ENCODE data around the gene PFN3. TPM values are rescaled to one million over a fixed set of nuclear protein-coding genes. Genes with fewer than 3 reads are reported as not detected.

The PFN3 gene
- total RNA-seq, 1 experiment from 2014 or later, result not detected

GRCh38 chr5:177412603-177413233 lies 12.3 kb upstream of the PFN3 start:
- DNase-seq, result no peak
- Mint-ChIP-seq H3K27me3 (ENCODE audit: insufficient read depth, unreplicated experiment) (no peaks in the 10 kb centered on the region), H3K27ac (ENCODE audit: unreplicated experiment) (no peak overlapping the region), H3K36me3 (ENCODE audit: insufficient read depth, unreplicated experiment) (peaks cover 4% of the 10 kb centered on the region), H3K9me3 (ENCODE audit: unreplicated experiment) (no peaks in the 10 kb centered on the region), H3K4me1 (ENCODE audit: low read depth, unreplicated experiment) (no peaks in the 10 kb centered on the region), H3K4me3 (ENCODE audit: unreplicated experiment) (no peak overlapping the region)
- BruUV-seq (replicated peaks), result no TSS peak
- POLR2A ChIA-PET, result no interaction called here
- no peaks in the 10 kb centered on the region for H3K36me3 ChIP-seq (ENCODE audit: control insufficient read depth, insufficient read depth, low read length)
- H3K9me3 ChIP-seq, result no peaks in the 10 kb centered on the region
- no peaks in the 10 kb centered on the region for H3K27me3 ChIP-seq (replicated peaks; ENCODE audit: control insufficient read depth, insufficient read depth, low read length)
- intact Hi-C loops (cut with micrococcal nuclease; ENCODE audit: unreplicated experiment), result no loop called here
- CTCF ChIA-PET, result interaction anchor here (0.6 kb wide), 1 partner anchor 17 kb away, joined by 3 read pairs; no protein-coding TSS in a partner anchor
- no peaks in the 10 kb centered on the region for H3K4me1 ChIP-seq
- H3K4me3 ChIP-seq (ENCODE audit: low read depth, low read length), result no peak overlapping the region
- no peak for TF ChIP-seq CTCF (IDR thresholded peaks at IDR 0.05; ENCODE audit: insufficient read depth in 1 of 2, low read depth in 1 of 2, low read length in 1 of 2, severe bottlenecking in 1 of 2, unreplicated experiment in 1 of 2)

- no peak overlapping the region for H3K27ac Mint-ChIP-seq (ENCODE audit: unreplicated experiment)
- peaks cover 4% of the 10 kb centered on the region for H3K36me3 Mint-ChIP-seq (ENCODE audit: insufficient read depth, unreplicated experiment)
- intact Hi-C loops (cut with micrococcal nuclease; ENCODE audit: unreplicated experiment), result no loop called here
- TF ChIP-seq CTCF (IDR thresholded peaks at IDR 0.05; ENCODE audit: insufficient read depth in 1 of 2, low read depth in 1 of 2, low read length in 1 of 2, severe bottlenecking in 1 of 2, unreplicated experiment in 1 of 2), result no peak
- Histone ChIP-seq H3K4me1 (no peaks in the 10 kb centered on the region), H3K9me3 (no peaks in the 10 kb centered on the region), H3K4me3 (ENCODE audit: low read depth, low read length) (no peak overlapping the region), H3K36me3 (ENCODE audit: control insufficient read depth, insufficient read depth, low read length) (no peaks in the 10 kb centered on the region), H3K27me3 (replicated peaks; ENCODE audit: control insufficient read depth, insufficient read depth, low read length) (no peaks in the 10 kb centered on the region)
- H3K27me3 Mint-ChIP-seq (ENCODE audit: insufficient read depth, unreplicated experiment), result no peaks in the 10 kb centered on the region
- DNase-seq, result no peak
- H3K4me3 Mint-ChIP-seq (ENCODE audit: unreplicated experiment), result no peak overlapping the region
- no TSS peak for BruUV-seq (replicated peaks)
- H3K4me1 Mint-ChIP-seq (ENCODE audit: low read depth, unreplicated experiment), result no peaks in the 10 kb centered on the region
- CTCF ChIA-PET, result no interaction called here
- H3K9me3 Mint-ChIP-seq (ENCODE audit: unreplicated experiment), result no peaks in the 10 kb centered on the region
- POLR2A ChIA-PET, result no interaction called here
Observed at GRCh38 chr5:177410575-177410974, 10.1 kb upstream of the PFN3 start.

GRCh38 chr5:177409043-177409801 lies 8.8 kb upstream of the PFN3 start, which contains the start of gene F12:
Gene F12 (minus strand): TSS chr5:177409564. CDS start chr5:177409527, 37 bp downstream.
- TF ChIP-seq CTCF (IDR thresholded peaks at IDR 0.05; ENCODE audit: insufficient read depth in 1 of 2, low read depth in 1 of 2, low read length in 1 of 2, severe bottlenecking in 1 of 2, unreplicated experiment in 1 of 2), result no peak

More at GRCh38 chr5:177409043-177409801, 8.8 kb upstream of the PFN3 start, which contains the start of gene F12:
- no peak within 1 kb of the TSS for H3K4me3 Mint-ChIP-seq (ENCODE audit: unreplicated experiment)
- no peak within 1 kb of the TSS for H3K27ac Mint-ChIP-seq (ENCODE audit: unreplicated experiment)
- BruUV-seq (replicated peaks), result no TSS peak
- no peaks in the 10 kb centered on the region for H3K36me3 ChIP-seq (ENCODE audit: control insufficient read depth, insufficient read depth, low read length)
- ChIA-PET CTCF (interaction anchor here (0.7 to 1.3 kb wide), 4 partner anchors 46 to 297 kb away, joined by 3 to 4 read pairs (median 3); no protein-coding TSS in a partner anchor), POLR2A (no interaction called here)
- DNase-seq, result no peak
- intact Hi-C loops (cut with micrococcal nuclease; ENCODE audit: unreplicated experiment), result no loop called here
- H3K4me1 ChIP-seq, result peaks cover 6% of the 10 kb centered on the region
- peaks cover 4% of the 10 kb centered on the region for H3K36me3 Mint-ChIP-seq (ENCODE audit: insufficient read depth, unreplicated experiment)
- H3K9me3 Mint-ChIP-seq (ENCODE audit: unreplicated experiment), result no peaks in the 10 kb centered on the region
- no peaks in the 10 kb centered on the region for H3K27me3 ChIP-seq (replicated peaks; ENCODE audit: control insufficient read depth, insufficient read depth, low read length)
- H3K4me3 ChIP-seq (ENCODE audit: low read depth, low read length), result no peak within 1 kb of the TSS
- H3K27me3 Mint-ChIP-seq (ENCODE audit: insufficient read depth, unreplicated experiment), result no peaks in the 10 kb centered on the region
- no peaks in the 10 kb centered on the region for H3K9me3 ChIP-seq
- no peaks in the 10 kb centered on the region for H3K4me1 Mint-ChIP-seq (ENCODE audit: low read depth, unreplicated experiment)
